GM12878 (cell line): ENCODE measurements around the gene FSTL4. TPM values are rescaled to one million over a fixed set of nuclear protein-coding genes. Genes with fewer than 3 reads are reported as not detected.

ENCODE experiments used
- ATAC-seq: fragments of 200-7000 bp; cut with Tn5 transposase; 3 replicates; pipeline ENCODE4 v1.9.1; 2020; ENCODE audit warnings: mild to moderate bottlenecking, moderate library complexity
- BruUV-seq: library from RNA; stranded (reverse); fragments of 400-500 nt; replicated peaks from 2 replicates; lab custom pipeline; 2021; lab: Mats Ljungman, UMichigan
- CTCF ChIA-PET: fragments of 300-600 bp; sonication (Branson Sonifier 250); formaldehyde crosslinking; extraction: SDS; loops from one replicate; lab custom pipeline; 2021; ENCODE audit warnings: inconsistent platforms; lab: Yijun Ruan, JAX
- POLR2A ChIA-PET: fragments of 350-600 bp; formaldehyde crosslinking; extraction: SDS; loops from one replicate; lab custom pipeline; 2021; ENCODE audit warnings: inconsistent platforms; lab: Charles Lee
- RAD21 ChIA-PET: fragments of 300-600 bp; sonication (Branson Sonifier 250); formaldehyde crosslinking; loops from one replicate; lab custom pipeline; 2023; ENCODE audit warnings: antibody characterized with exemption; ENCODE audit not compliant: unreplicated experiment; lab: Charles Lee
- SMC1A ChIA-PET: fragments of 300-600 bp; sonication (Branson Sonifier 250); formaldehyde crosslinking; loops from one replicate; lab custom pipeline; 2023; ENCODE audit not compliant: unreplicated experiment, uncharacterized antibody; lab: Charles Lee
- DNase-seq: peaks from one replicate; pipeline ENCODE4 v3.0.0-alpha.2; 2011; ENCODE audit warnings: low read depth, low spot score
- FAIRE-seq: peaks from 3 replicates; lab custom pipeline; 2011; peaks lifted over from hg19 to GRCh38; lab: Jason Lieb, UNC
- H2AFZ ChIP-seq: 2 replicates; pipeline ENCODE4 v1.6.0; 2011; ENCODE audit warnings: low read depth, low read length, control low read depth; ENCODE audit not compliant: control insufficient read depth
- H3K27ac ChIP-seq: 2 replicates; pipeline ENCODE4 v1.5.1; 2011; ENCODE audit warnings: control low read depth; ENCODE audit not compliant: control insufficient read depth, insufficient read depth
- H3K27me3 ChIP-seq, 2 experiments: replicated peaks in 1 of 2; 2 replicates each; pipeline versions ENCODE4 v1.6.0 to v1.6.1; 2011; ENCODE audit warnings: low read length in 1 of 2; ENCODE audit not compliant: control insufficient read depth in 2 of 2, insufficient read depth in 2 of 2
- H3K36me3 ChIP-seq, 2 experiments: 2 replicates each; pipeline ENCODE4 v1.5.1; 2011; ENCODE audit warnings: low read length in 1 of 2; ENCODE audit not compliant: control insufficient read depth in 2 of 2, insufficient read depth in 2 of 2
- H3K4me1 ChIP-seq: 2 replicates; pipeline ENCODE4 v1.6.1; 2011; ENCODE audit warnings: mild to moderate bottlenecking, low read length, moderate library complexity, mixed read lengths; ENCODE audit not compliant: control insufficient read depth, insufficient read depth
- H3K4me2 ChIP-seq: 2 replicates; pipeline ENCODE4 v1.6.0; 2011; ENCODE audit warnings: control low read depth; ENCODE audit not compliant: control insufficient read depth, insufficient read depth
- H3K4me3 ChIP-seq: fragments of 200-600 bp; sonication (generic); 2 replicates; pipeline ENCODE4 v1.5.1; 2016
- H3K79me2 ChIP-seq: 2 replicates; pipeline ENCODE4 v1.6.0; 2011; ENCODE audit warnings: low read length; ENCODE audit not compliant: control insufficient read depth, insufficient read depth
- H3K9ac ChIP-seq: 2 replicates; pipeline ENCODE4 v1.8.0; 2011; ENCODE audit warnings: low read length, control low read depth, mixed read lengths; ENCODE audit not compliant: control insufficient read depth, insufficient read depth
- H3K9me3 ChIP-seq: replicated peaks from 3 replicates; pipeline ENCODE4 v1.5.1; 2011; ENCODE audit warnings: mild to moderate bottlenecking, low read length; ENCODE audit not compliant: control insufficient read depth, insufficient read depth
- H4K20me1 ChIP-seq: 2 replicates; pipeline ENCODE4 v1.6.0; 2011; ENCODE audit not compliant: control insufficient read depth, insufficient read depth
- ASH2L ChIP-seq: fragments of 300-600, 200-600 bp; sonication (generic); IDR thresholded peaks from 2 replicates; pipeline ENCODE4 v1.6.1; 2017; ENCODE audit warnings: low read depth, mild to moderate bottlenecking, borderline replicate concordance
- BCL11A ChIP-seq: IDR thresholded peaks from 2 replicates; pipeline ENCODE4 v1.6.1; 2011; ENCODE audit warnings: low read depth, low read length
- CHD4 ChIP-seq: fragments of 200-600 bp; sonication (generic); IDR thresholded peaks from 2 replicates; pipeline ENCODE4 v1.6.1; 2016; ENCODE audit warnings: mild to moderate bottlenecking
- KDM1A ChIP-seq: fragments of 200-600 bp; sonication (generic); IDR thresholded peaks from 2 replicates; pipeline ENCODE4 v1.6.1; 2016; ENCODE audit warnings: borderline replicate concordance
- NBN ChIP-seq: fragments of 450-650 bp; IDR thresholded peaks from 2 replicates; pipeline ENCODE4 v1.6.1; 2016
- NFXL1 ChIP-seq: fragments of 450-650 bp; IDR thresholded peaks from 2 replicates; pipeline ENCODE4 v1.6.1; 2017; ENCODE audit warnings: antibody characterized with exemption, mild to moderate bottlenecking, borderline replicate concordance
- RAD21 ChIP-seq: IDR thresholded peaks from 2 replicates; pipeline ENCODE4 v1.6.1; 2011; ENCODE audit warnings: mild to moderate bottlenecking, low read depth, low read length, moderate library complexity; ENCODE audit not compliant: insufficient read depth
- SREBF1 ChIP-seq: IDR thresholded peaks from 2 replicates; pipeline ENCODE4 v1.6.1; 2012; ENCODE audit warnings: mild to moderate bottlenecking, low read length
- TCF3 ChIP-seq: IDR thresholded peaks from 2 replicates; pipeline ENCODE4 v1.6.1; 2012; ENCODE audit warnings: low read depth, mild to moderate bottlenecking, low read length, borderline replicate concordance; ENCODE audit not compliant: insufficient read depth
- WRNIP1 ChIP-seq: IDR thresholded peaks from 2 replicates; pipeline ENCODE4 v1.6.1; 2011; ENCODE audit warnings: low read depth, low read length, improper control_type of control experiment, borderline replicate concordance
- YY1 ChIP-seq: IDR thresholded peaks from 2 replicates; pipeline ENCODE4 v1.6.1; 2011; ENCODE audit warnings: low read depth, mild to moderate bottlenecking, low read length
- ZNF207 ChIP-seq: fragments of 450-650 bp; IDR thresholded peaks from 2 replicates; pipeline ENCODE4 v1.6.1; 2014; ENCODE audit warnings: antibody characterized with exemption, mild to moderate bottlenecking, borderline replicate concordance
- WGBS: methylation state at CpG from one replicate; pipeline ENCODE4 v1.1.6; 2016; ENCODE audit warnings: low lambda C conversion rate; ENCODE audit not compliant: insufficient replicate concordance, insufficient coverage; ENCODE audit errors: missing lambda C conversion rate; 5-methylcytosine and 5-hydroxymethylcytosine counted together
- in situ Hi-C: fragments of 300-500 bp; cut with MboI; formaldehyde crosslinking; loops from 9 replicates; pipeline ENCODE4 v1.14.3; 2018; ENCODE audit warnings: mixed read lengths
- intact Hi-C: fragments of 100-400 bp; cut with micrococcal nuclease; formaldehyde crosslinking; loops from one replicate; pipeline ENCODE4 v1.14.2; 2022; ENCODE audit not compliant: unreplicated experiment
- polyA plus RNA-seq, 11 experiments: library from polyadenylated mRNA; depleted of rRNA in 4 of 11; unstranded in 6 of 11; stranded (reverse) in 5 of 11; fragments of >200 nt; fragmentation: Nextera tagmentation in 4 of 11; fragmentation: Illumina TruSeq in 1 of 11; extraction: Ambion mirVana in 4 of 11; extraction: Trizol in 1 of 11; gene quantifications; 1 replicate in 1 of 11; 2 replicates in 10 of 11; pipeline versions ENCODE4 v1.2.1 to v1.2.3, GENCODE V29; 2011 to 2016; ENCODE audit warnings: inconsistent platforms in 2 of 11, missing spikeins in 2 of 11, low read depth in 1 of 11
- total RNA-seq, 4 experiments: library from RNA; depleted of rRNA in 3 of 4; stranded (reverse); fragments of >200 nt in 3 of 4; fragmentation: Illumina TruSeq in 1 of 4; extraction: Trizol in 1 of 4; gene quantifications; 2 replicates each; pipeline versions ENCODE4 v1.2.1 to v1.2.3, GENCODE V29; 2013 to 2021
- TF ChIP-seq, protein P1 (sequence below): fragments of 450-650 bp; IDR thresholded peaks from 2 replicates; pipeline ENCODE4 v1.6.1; 2016; ENCODE audit warnings: mild to moderate bottlenecking
- TF ChIP-seq, protein P2 (sequence below): IDR thresholded peaks from 2 replicates; pipeline ENCODE4 v1.6.1; 2011; ENCODE audit warnings: mild to moderate bottlenecking, low read depth, low read length, moderate library complexity; ENCODE audit not compliant: insufficient replicate concordance
- TF ChIP-seq, protein P3 (sequence below): IDR thresholded peaks from 2 replicates; pipeline ENCODE4 v1.6.1; 2012; ENCODE audit warnings: mild to moderate bottlenecking, low read depth, low read length

FSTL4 gene
- total and polyA plus RNA-seq, 10 of the 15 experiments (the other 5 are each of a cell fraction or from before 2014, with no cell fraction given), result 0.01 to 0.79 (median 0.21) TPM; not detected in 6

DNA sequence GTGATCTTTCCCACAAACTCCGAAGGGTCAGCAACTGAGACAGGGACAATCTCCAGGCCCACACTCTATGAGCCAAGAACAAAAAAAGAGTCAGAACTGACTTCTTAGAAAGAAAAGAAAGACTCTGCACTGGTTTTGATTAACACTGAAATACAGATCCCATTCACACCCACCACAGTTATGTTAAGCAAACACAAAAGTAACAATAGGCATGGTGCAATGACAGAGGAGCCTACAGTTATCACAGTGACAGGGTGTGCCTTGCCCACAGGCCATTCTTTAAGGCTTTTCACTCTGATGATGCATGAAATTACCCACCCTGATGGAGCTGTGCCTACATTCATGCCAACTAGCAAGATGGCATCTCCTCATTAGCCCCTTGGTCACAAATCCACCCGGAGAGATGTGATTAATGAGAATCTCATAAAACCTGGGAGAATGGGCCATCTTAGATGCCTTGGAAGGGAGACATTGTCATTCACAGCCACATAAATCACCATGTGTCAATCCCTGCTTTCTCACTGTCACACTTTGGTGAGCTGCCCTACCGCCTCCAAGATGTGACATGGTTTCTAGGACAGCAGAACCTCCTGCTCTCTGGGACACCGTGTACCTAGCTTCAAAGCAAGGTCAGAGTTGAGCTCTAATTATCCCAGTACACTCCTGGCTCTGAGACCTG is 27.6 kb upstream of the FSTL4 start (continued):
- TF ChIP-seq, protein P1, sequence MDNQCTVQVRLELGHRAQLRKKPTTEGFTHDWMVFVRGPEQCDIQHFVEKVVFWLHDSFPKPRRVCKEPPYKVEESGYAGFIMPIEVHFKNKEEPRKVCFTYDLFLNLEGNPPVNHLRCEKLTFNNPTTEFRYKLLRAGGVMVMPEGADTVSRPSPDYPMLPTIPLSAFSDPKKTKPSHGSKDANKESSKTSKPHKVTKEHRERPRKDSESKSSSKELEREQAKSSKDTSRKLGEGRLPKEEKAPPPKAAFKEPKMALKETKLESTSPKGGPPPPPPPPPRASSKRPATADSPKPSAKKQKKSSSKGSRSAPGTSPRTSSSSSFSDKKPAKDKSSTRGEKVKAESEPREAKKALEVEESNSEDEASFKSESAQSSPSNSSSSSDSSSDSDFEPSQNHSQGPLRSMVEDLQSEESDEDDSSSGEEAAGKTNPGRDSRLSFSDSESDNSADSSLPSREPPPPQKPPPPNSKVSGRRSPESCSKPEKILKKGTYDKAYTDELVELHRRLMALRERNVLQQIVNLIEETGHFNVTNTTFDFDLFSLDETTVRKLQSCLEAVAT, result no peak
- no peak for TF ChIP-seq SREBF1
- no peak for TF ChIP-seq KDM1A
- TF ChIP-seq RAD21, result no peak

DNA sequence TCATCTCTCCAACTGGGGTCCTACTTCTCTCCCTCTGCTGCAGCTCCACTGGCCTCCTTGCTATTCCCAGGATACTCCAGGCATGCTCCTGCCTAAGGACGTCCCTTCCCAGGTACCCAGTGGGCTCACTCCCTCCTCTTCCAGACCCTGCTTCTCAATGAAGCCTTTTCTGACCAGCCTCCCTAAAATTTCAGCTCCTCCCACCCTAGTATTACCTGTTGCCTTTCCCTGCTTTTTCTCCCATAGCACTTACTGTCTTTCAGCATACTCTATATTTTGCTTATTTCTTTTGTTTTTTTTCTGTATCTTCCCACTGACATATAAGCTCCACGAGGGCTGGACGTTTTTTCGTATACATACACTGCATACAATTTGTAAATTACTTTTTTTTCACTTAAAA is 26.1 kb upstream of the FSTL4 start:
- no peak overlapping the region for H3K9ac ChIP-seq
- no peak overlapping the region for H2AFZ ChIP-seq
- H3K9me3 ChIP-seq, result no peaks in the 10 kb centered on the region
- in situ Hi-C loops, result no loop called here
- RAD21 ChIA-PET, result no interaction called here
- ATAC-seq (no peak), FAIRE-seq (no peak), DNase-seq (no peak)
- no TSS peak for BruUV-seq
- no peak overlapping the region for H3K4me3 ChIP-seq
- CTCF ChIA-PET, result no interaction called here
- WGBS, result 3% methylated on average over 4 of the region's 4 CpGs
- no peak overlapping the region for H3K27ac ChIP-seq
- no peaks in the 10 kb centered on the region for H3K36me3 ChIP-seq
- SMC1A ChIA-PET, result no interaction called here
- H3K27me3 ChIP-seq, result peaks cover 3 to 4% of the 10 kb centered on the region in 2 experiments; a peak in 3 of 4 replicates
- POLR2A ChIA-PET, result no interaction called here
- no peak overlapping the region for H3K4me2 ChIP-seq
- H4K20me1 ChIP-seq, result no peaks in the 10 kb centered on the region
- intact Hi-C loops, result no loop called here
- TF ChIP-seq ZNF207 (no peak), YY1 (no peak), NFXL1 (no peak), TCF3 (no peak), CHD4 (no peak), BCL11A (no peak), ASH2L (no peak), WRNIP1 (no peak), NBN (no peak)
- TF ChIP-seq, protein P2, sequence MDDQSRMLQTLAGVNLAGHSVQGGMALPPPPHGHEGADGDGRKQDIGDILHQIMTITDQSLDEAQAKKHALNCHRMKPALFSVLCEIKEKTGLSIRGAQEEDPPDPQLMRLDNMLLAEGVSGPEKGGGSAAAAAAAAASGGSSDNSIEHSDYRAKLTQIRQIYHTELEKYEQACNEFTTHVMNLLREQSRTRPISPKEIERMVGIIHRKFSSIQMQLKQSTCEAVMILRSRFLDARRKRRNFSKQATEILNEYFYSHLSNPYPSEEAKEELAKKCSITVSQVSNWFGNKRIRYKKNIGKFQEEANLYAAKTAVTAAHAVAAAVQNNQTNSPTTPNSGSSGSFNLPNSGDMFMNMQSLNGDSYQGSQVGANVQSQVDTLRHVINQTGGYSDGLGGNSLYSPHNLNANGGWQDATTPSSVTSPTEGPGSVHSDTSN, result no peak
- TF ChIP-seq, protein P3, sequence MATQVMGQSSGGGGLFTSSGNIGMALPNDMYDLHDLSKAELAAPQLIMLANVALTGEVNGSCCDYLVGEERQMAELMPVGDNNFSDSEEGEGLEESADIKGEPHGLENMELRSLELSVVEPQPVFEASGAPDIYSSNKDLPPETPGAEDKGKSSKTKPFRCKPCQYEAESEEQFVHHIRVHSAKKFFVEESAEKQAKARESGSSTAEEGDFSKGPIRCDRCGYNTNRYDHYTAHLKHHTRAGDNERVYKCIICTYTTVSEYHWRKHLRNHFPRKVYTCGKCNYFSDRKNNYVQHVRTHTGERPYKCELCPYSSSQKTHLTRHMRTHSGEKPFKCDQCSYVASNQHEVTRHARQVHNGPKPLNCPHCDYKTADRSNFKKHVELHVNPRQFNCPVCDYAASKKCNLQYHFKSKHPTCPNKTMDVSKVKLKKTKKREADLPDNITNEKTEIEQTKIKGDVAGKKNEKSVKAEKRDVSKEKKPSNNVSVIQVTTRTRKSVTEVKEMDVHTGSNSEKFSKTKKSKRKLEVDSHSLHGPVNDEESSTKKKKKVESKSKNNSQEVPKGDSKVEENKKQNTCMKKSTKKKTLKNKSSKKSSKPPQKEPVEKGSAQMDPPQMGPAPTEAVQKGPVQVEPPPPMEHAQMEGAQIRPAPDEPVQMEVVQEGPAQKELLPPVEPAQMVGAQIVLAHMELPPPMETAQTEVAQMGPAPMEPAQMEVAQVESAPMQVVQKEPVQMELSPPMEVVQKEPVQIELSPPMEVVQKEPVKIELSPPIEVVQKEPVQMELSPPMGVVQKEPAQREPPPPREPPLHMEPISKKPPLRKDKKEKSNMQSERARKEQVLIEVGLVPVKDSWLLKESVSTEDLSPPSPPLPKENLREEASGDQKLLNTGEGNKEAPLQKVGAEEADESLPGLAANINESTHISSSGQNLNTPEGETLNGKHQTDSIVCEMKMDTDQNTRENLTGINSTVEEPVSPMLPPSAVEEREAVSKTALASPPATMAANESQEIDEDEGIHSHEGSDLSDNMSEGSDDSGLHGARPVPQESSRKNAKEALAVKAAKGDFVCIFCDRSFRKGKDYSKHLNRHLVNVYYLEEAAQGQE, result no peak
- H3K4me1 ChIP-seq, result no peaks in the 10 kb centered on the region
- H3K79me2 ChIP-seq, result no peaks in the 10 kb centered on the region
